Measurements from ENCODE around the gene TGM5. TPM values are rescaled to one million over a fixed set of nuclear protein-coding genes. Genes with fewer than 3 reads are reported as not detected.

TGM5 gene
- total RNA-seq: 10 to 100 TPM in 1 of 4 donors, not detected in 3; 12.1 TPM

- TF ChIP-seq CTCF (IDR thresholded peaks at IDR 0.05) (no peak), POLR2A (IDR thresholded peaks at IDR 0.05) (no peak), EP300 (IDR thresholded peaks at IDR 0.05; ENCODE audit: low read depth) (no peak), POLR2AphosphoS5 (IDR thresholded peaks at IDR 0.05) (no peak)
- intact Hi-C loops (cut with DNase I; ENCODE audit: low total_unique reads): no loop called here
- Histone ChIP-seq H3K36me3 (no peaks in the 10 kb centered on the region), H3K4me3 (no peak within 1 kb of the TSS), H3K9me3 (no peaks in the 10 kb centered on the region), H3K27me3 (peaks cover 11% of the 10 kb centered on the region), H3K27ac (no peak within 1 kb of the TSS), H3K4me1 (no peaks in the 10 kb centered on the region)
- peak; percentile 58 for DNase-seq
- WGBS, 2 donors (ENCODE audit: low coverage in 1 of 2): 47% methylated on average over 8 of the region's 8 CpGs; no CpG with 5 or more reads in 1 of the 2 donors
- in situ Hi-C loops (cut with MboI; ENCODE audit: low pct_ligation_motif_present in 1 of 4, low pct_unique_long_range_greater_than_20kb in 1 of 4, low sequenced_read_pairs in 3 of 4): no loop called here
Measured at GRCh38 chr15:43266834-43267233, at the start of gene TGM5. TSS of gene TGM5 (minus strand) at chr15:43266928. CDS start at chr15:43266849, 79 bp downstream.

- WGBS, 2 donors (ENCODE audit: low coverage in 1 of 2): 43 to 52% methylated on average over 2 to 3 of the region's 3 CpGs
- no peak for DNase-seq
- Histone ChIP-seq H3K27me3 (peaks cover 12% of the 10 kb centered on the region), H3K4me1 (no peaks in the 10 kb centered on the region), H3K4me3 (no peak overlapping the region), H3K9me3 (no peaks in the 10 kb centered on the region), H3K27ac (no peak overlapping the region), H3K36me3 (no peaks in the 10 kb centered on the region)
- TF ChIP-seq EP300 (IDR thresholded peaks at IDR 0.05; ENCODE audit: low read depth) (no peak), POLR2AphosphoS5 (IDR thresholded peaks at IDR 0.05) (no peak), CTCF (IDR thresholded peaks at IDR 0.05) (no peak), POLR2A (IDR thresholded peaks at IDR 0.05) (no peak)
- intact Hi-C loops (cut with DNase I; ENCODE audit: low total_unique reads) (no loop called here), in situ Hi-C loops (cut with MboI; ENCODE audit: low pct_ligation_motif_present in 1 of 4, low pct_unique_long_range_greater_than_20kb in 1 of 4, low sequenced_read_pairs in 3 of 4) (no loop called here)
Measured at GRCh38 chr15:43314171-43314570, 47.4 kb upstream of the TGM5 start.

- no peaks in the 10 kb centered on the region for H3K4me1 ChIP-seq
- in situ Hi-C loops (cut with MboI; ENCODE audit: low pct_ligation_motif_present in 1 of 4, low pct_unique_long_range_greater_than_20kb in 1 of 4, low sequenced_read_pairs in 3 of 4) (no loop called here), intact Hi-C loops (cut with DNase I; ENCODE audit: low total_unique reads) (no loop called here)
- no peak overlapping the region for H3K4me3 ChIP-seq
- H3K27ac ChIP-seq: no peak overlapping the region
- no peak for TF ChIP-seq EP300 (IDR thresholded peaks at IDR 0.05; ENCODE audit: low read depth)
- TF ChIP-seq POLR2A (IDR thresholded peaks at IDR 0.05): no peak
- TF ChIP-seq CTCF (IDR thresholded peaks at IDR 0.05): no peak
- no peak for TF ChIP-seq POLR2AphosphoS5 (IDR thresholded peaks at IDR 0.05)
- H3K36me3 ChIP-seq: no peaks in the 10 kb centered on the region
- no peak for DNase-seq
- peaks cover 26% of the 10 kb centered on the region for H3K27me3 ChIP-seq
- 58% methylated on average over 4 of the region's 4 CpGs; no CpG with 5 or more reads in 1 of the 2 donors for WGBS, 2 donors (ENCODE audit: low coverage in 1 of 2)
- no peaks in the 10 kb centered on the region for H3K9me3 ChIP-seq
Measured at GRCh38 chr15:43312378-43312777, 45.6 kb upstream of the TGM5 start.

GRCh38 chr15:43302205-43302817 lies 35.6 kb upstream of the TGM5 start, which contains the start of gene TGM7:
TSS of gene TGM7 (minus strand) at chr15:43302255.
- WGBS, 2 donors (ENCODE audit: low coverage in 1 of 2): 78 to 90% methylated on average over 3 to 11 of the region's 11 CpGs
- in situ Hi-C loops (cut with MboI; ENCODE audit: low pct_ligation_motif_present in 1 of 4, low pct_unique_long_range_greater_than_20kb in 1 of 4, low sequenced_read_pairs in 3 of 4) (no loop called here), intact Hi-C loops (cut with DNase I; ENCODE audit: low total_unique reads) (no loop called here)
- peaks cover 17% of the 10 kb centered on the region for H3K27me3 ChIP-seq
- H3K9me3 ChIP-seq: no peaks in the 10 kb centered on the region
- no peak within 1 kb of the TSS for H3K27ac ChIP-seq
- TF ChIP-seq POLR2A (IDR thresholded peaks at IDR 0.05) (no peak), EP300 (IDR thresholded peaks at IDR 0.05; ENCODE audit: low read depth) (no peak), POLR2AphosphoS5 (IDR thresholded peaks at IDR 0.05) (no peak), CTCF (IDR thresholded peaks at IDR 0.05) (no peak)
- no peak within 1 kb of the TSS for H3K4me3 ChIP-seq
- H3K4me1 ChIP-seq: no peaks in the 10 kb centered on the region
- no peaks in the 10 kb centered on the region for H3K36me3 ChIP-seq
- no peak for DNase-seq

Data from transverse colon (tissue), 4 donors.